ENCODE results near the gene ASAP2. TPM values are rescaled to one million over a fixed set of nuclear protein-coding genes. Genes with fewer than 3 reads are reported as not detected.

Gene ASAP2
- polyA plus RNA-seq, 1 donor from 2014 or later: 41.0 TPM

GRCh38 chr2:9342659-9343058, 136.0 kb downstream of the ASAP2 start:
- H3K4me3 ChIP-seq (ENCODE audit: low read length): no peak overlapping the region
- H4K20me1 ChIP-seq (ENCODE audit: insufficient read depth): no peaks in the 10 kb centered on the region
- H3K36me3 ChIP-seq (ENCODE audit: insufficient read depth, low read length): peaks cover 22% of the 10 kb centered on the region
- no peak overlapping the region for H3K9ac ChIP-seq (ENCODE audit: low read length)
- H2AFZ ChIP-seq (ENCODE audit: low read depth, low read length): no peak overlapping the region
- H3K9me3 ChIP-seq (ENCODE audit: low read length): no peaks in the 10 kb centered on the region
- H3K4me2 ChIP-seq (ENCODE audit: low read length): no peak overlapping the region
- no peaks in the 10 kb centered on the region for H3F3A ChIP-seq (ENCODE audit: insufficient read depth, low read length, poor library complexity, severe bottlenecking)
- no peaks in the 10 kb centered on the region for H3K9me2 ChIP-seq (ENCODE audit: insufficient read depth, low read length)
- H3K79me2 ChIP-seq (replicated peaks; ENCODE audit: insufficient read depth, low read length): no peaks in the 10 kb centered on the region
- no peaks in the 10 kb centered on the region for H3K27me3 ChIP-seq (ENCODE audit: insufficient read depth, low read depth, low read length)
- TF ChIP-seq SMC3 (conservative IDR thresholded peaks at IDR 0.05; ENCODE audit: poor library complexity) (no peak), POLR2AphosphoS5 (IDR thresholded peaks at IDR 0.05) (no peak), TAF1 (IDR thresholded peaks at IDR 0.05; ENCODE audit: low read depth) (no peak), MXI1 (conservative IDR thresholded peaks at IDR 0.05; ENCODE audit: poor library complexity, severe bottlenecking) (no peak), EP300 (conservative IDR thresholded peaks at IDR 0.05; ENCODE audit: poor library complexity, severe bottlenecking) (no peak), RAD21 (conservative IDR thresholded peaks at IDR 0.05) (no peak), EZH2 (IDR thresholded peaks at IDR 0.05; ENCODE audit: borderline replicate concordance, insufficient read depth, low read length, poor library complexity, severe bottlenecking) (no peak)
- TF ChIP-seq, protein P1, sequence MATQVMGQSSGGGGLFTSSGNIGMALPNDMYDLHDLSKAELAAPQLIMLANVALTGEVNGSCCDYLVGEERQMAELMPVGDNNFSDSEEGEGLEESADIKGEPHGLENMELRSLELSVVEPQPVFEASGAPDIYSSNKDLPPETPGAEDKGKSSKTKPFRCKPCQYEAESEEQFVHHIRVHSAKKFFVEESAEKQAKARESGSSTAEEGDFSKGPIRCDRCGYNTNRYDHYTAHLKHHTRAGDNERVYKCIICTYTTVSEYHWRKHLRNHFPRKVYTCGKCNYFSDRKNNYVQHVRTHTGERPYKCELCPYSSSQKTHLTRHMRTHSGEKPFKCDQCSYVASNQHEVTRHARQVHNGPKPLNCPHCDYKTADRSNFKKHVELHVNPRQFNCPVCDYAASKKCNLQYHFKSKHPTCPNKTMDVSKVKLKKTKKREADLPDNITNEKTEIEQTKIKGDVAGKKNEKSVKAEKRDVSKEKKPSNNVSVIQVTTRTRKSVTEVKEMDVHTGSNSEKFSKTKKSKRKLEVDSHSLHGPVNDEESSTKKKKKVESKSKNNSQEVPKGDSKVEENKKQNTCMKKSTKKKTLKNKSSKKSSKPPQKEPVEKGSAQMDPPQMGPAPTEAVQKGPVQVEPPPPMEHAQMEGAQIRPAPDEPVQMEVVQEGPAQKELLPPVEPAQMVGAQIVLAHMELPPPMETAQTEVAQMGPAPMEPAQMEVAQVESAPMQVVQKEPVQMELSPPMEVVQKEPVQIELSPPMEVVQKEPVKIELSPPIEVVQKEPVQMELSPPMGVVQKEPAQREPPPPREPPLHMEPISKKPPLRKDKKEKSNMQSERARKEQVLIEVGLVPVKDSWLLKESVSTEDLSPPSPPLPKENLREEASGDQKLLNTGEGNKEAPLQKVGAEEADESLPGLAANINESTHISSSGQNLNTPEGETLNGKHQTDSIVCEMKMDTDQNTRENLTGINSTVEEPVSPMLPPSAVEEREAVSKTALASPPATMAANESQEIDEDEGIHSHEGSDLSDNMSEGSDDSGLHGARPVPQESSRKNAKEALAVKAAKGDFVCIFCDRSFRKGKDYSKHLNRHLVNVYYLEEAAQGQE (IDR thresholded peaks at IDR 0.05; ENCODE audit: borderline replicate concordance): no peak
- TF ChIP-seq, protein P2, sequence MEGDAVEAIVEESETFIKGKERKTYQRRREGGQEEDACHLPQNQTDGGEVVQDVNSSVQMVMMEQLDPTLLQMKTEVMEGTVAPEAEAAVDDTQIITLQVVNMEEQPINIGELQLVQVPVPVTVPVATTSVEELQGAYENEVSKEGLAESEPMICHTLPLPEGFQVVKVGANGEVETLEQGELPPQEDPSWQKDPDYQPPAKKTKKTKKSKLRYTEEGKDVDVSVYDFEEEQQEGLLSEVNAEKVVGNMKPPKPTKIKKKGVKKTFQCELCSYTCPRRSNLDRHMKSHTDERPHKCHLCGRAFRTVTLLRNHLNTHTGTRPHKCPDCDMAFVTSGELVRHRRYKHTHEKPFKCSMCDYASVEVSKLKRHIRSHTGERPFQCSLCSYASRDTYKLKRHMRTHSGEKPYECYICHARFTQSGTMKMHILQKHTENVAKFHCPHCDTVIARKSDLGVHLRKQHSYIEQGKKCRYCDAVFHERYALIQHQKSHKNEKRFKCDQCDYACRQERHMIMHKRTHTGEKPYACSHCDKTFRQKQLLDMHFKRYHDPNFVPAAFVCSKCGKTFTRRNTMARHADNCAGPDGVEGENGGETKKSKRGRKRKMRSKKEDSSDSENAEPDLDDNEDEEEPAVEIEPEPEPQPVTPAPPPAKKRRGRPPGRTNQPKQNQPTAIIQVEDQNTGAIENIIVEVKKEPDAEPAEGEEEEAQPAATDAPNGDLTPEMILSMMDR (IDR thresholded peaks at IDR 0.05; ENCODE audit: poor library complexity, severe bottlenecking): no peak
- peak overlapping the region; percentile 83 for H3K27ac ChIP-seq (ENCODE audit: low read length)

- Histone ChIP-seq H3K9me3 (ENCODE audit: low read length) (no peaks in the 10 kb centered on the region), H3K27me3 (ENCODE audit: insufficient read depth, low read depth, low read length) (no peaks in the 10 kb centered on the region), H3K79me2 (replicated peaks; ENCODE audit: insufficient read depth, low read length) (no peaks in the 10 kb centered on the region), H2AFZ (ENCODE audit: low read depth, low read length) (no peak overlapping the region), H3K9me2 (ENCODE audit: insufficient read depth, low read length) (no peaks in the 10 kb centered on the region), H3K36me3 (ENCODE audit: insufficient read depth, low read length) (peaks cover 22% of the 10 kb centered on the region), H3K27ac (ENCODE audit: low read length) (no peak overlapping the region), H3K9ac (ENCODE audit: low read length) (no peak overlapping the region), H4K20me1 (ENCODE audit: insufficient read depth) (no peaks in the 10 kb centered on the region), H3F3A (ENCODE audit: insufficient read depth, low read length, poor library complexity, severe bottlenecking) (no peaks in the 10 kb centered on the region), H3K4me3 (ENCODE audit: low read length) (no peak overlapping the region), H3K4me2 (ENCODE audit: low read length) (no peak overlapping the region)
- TF ChIP-seq TAF1 (IDR thresholded peaks at IDR 0.05; ENCODE audit: low read depth): no peak
- no peak for TF ChIP-seq EZH2 (IDR thresholded peaks at IDR 0.05; ENCODE audit: borderline replicate concordance, insufficient read depth, low read length, poor library complexity, severe bottlenecking)
- TF ChIP-seq EP300 (conservative IDR thresholded peaks at IDR 0.05; ENCODE audit: poor library complexity, severe bottlenecking): no peak
- TF ChIP-seq, protein P2 (IDR thresholded peaks at IDR 0.05; ENCODE audit: poor library complexity, severe bottlenecking): no peak
Measured at GRCh38 chr2:9343524-9343923, 136.9 kb downstream of the ASAP2 start.
